Activated CD8-positive, alpha-beta memory T cell treated with anti-CD3 and anti-CD28 coated beads for 36 hours (primary cell): Measurements from ENCODE around the gene STBD1. TPM values are rescaled to one million over a fixed set of nuclear protein-coding genes. Genes with fewer than 3 reads are reported as not detected.

Experiments
- CTCF ChIA-PET: fragments of 350-600 bp; sonication (Branson Sonifier 250); formaldehyde crosslinking; loops from one replicate; lab custom pipeline; 2021; ENCODE audit warnings: antibody characterized with exemption; lab: Charles Lee
- POLR2A ChIA-PET: fragments of 350-600 bp; sonication (Branson Sonifier 250); formaldehyde crosslinking; loops from one replicate; lab custom pipeline; 2021; ENCODE audit warnings: antibody characterized with exemption; lab: Charles Lee
- total RNA-seq, 2 experiments: library from RNA; stranded (reverse); gene quantifications; one replicate each; pipeline ENCODE4 v1.2.3, GENCODE V29; 2021

Gene STBD1
- under 1 TPM; 0.21 to 0.40 TPM for total RNA-seq

GRCh38 chr4:76305971-76306881 is at the start of gene STBD1:
TSS of gene STBD1 (plus strand) at chr4:76306733. CDS start at chr4:76306770, 37 bp downstream.
- ChIA-PET CTCF (interaction anchor here (0.7 kb wide), 1 partner anchor 8 kb away, joined by 3 read pairs; no protein-coding TSS in a partner anchor), POLR2A (no interaction called here)

- CTCF ChIA-PET, result no interaction called here
- POLR2A ChIA-PET, result no interaction called here
Measured at GRCh38 chr4:76256968-76257367, 49.6 kb upstream of the STBD1 start.

GRCh38 chr4:76257824-76258223 is 48.7 kb upstream of the STBD1 start:
- ChIA-PET POLR2A (no interaction called here), CTCF (no interaction called here)

- CTCF ChIA-PET, result no interaction called here
- POLR2A ChIA-PET, result no interaction called here
Measured at GRCh38 chr4:76260571-76260970, 46.0 kb upstream of the STBD1 start.

- POLR2A ChIA-PET, result no interaction called here
- CTCF ChIA-PET, result no interaction called here
Measured at GRCh38 chr4:76265631-76266218, 40.8 kb upstream of the STBD1 start.

- CTCF ChIA-PET, result no interaction called here
- POLR2A ChIA-PET, result no interaction called here
Measured at GRCh38 chr4:76266627-76267026, 39.9 kb upstream of the STBD1 start.

- CTCF ChIA-PET, result interaction anchor here (1.0 kb wide), 1 partner anchor 88 kb away, joined by 3 read pairs; no protein-coding TSS in a partner anchor
Measured at GRCh38 chr4:76267811-76268210, 38.7 kb upstream of the STBD1 start.

GRCh38 chr4:76270244-76271175 is 36.0 kb upstream of the STBD1 start:
- CTCF ChIA-PET, result interaction anchor here (1.5 kb wide), 1 partner anchor 91 kb away, joined by 4 read pairs; no protein-coding TSS in a partner anchor

More at GRCh38 chr4:76267811-76268210, 38.7 kb upstream of the STBD1 start:
- POLR2A ChIA-PET, result no interaction called here

GRCh38 chr4:76271248-76271647 is 35.3 kb upstream of the STBD1 start:
- ChIA-PET CTCF (no interaction called here), POLR2A (no interaction called here)

More at GRCh38 chr4:76270244-76271175, 36.0 kb upstream of the STBD1 start:
- POLR2A ChIA-PET, result no interaction called here

- POLR2A ChIA-PET, result no interaction called here
- CTCF ChIA-PET, result no interaction called here
Measured at GRCh38 chr4:76272073-76272472, 34.5 kb upstream of the STBD1 start.

GRCh38 chr4:76272582-76272981 is 34.0 kb upstream of the STBD1 start:
- POLR2A ChIA-PET, result no interaction called here
- CTCF ChIA-PET, result no interaction called here

GRCh38 chr4:76272999-76273398 is 33.5 kb upstream of the STBD1 start:
- ChIA-PET POLR2A (no interaction called here), CTCF (no interaction called here)

- POLR2A ChIA-PET, result no interaction called here
- CTCF ChIA-PET, result interaction anchor here (0.6 kb wide), 1 partner anchor 622 kb away, joined by 3 read pairs; no protein-coding TSS in a partner anchor
Measured at GRCh38 chr4:76275486-76276124, 30.9 kb upstream of the STBD1 start.

GRCh38 chr4:76276813-76277212 is 29.7 kb upstream of the STBD1 start:
- ChIA-PET CTCF (interaction anchor here (1.3 kb wide), 1 partner anchor 26 kb away, joined by 3 read pairs; the partner anchor contains the start of gene FAM47E), POLR2A (no interaction called here)

- ChIA-PET CTCF (interaction anchor here (1.3 kb wide), 1 partner anchor 27 kb away, joined by 3 read pairs; the partner anchor contains the start of gene FAM47E), POLR2A (no interaction called here)
Measured at GRCh38 chr4:76277667-76278066, 28.9 kb upstream of the STBD1 start.

- POLR2A ChIA-PET, result no interaction called here
Measured at GRCh38 chr4:76278583-76278982, 27.9 kb upstream of the STBD1 start.

GRCh38 chr4:76279462-76279861 is 27.1 kb upstream of the STBD1 start:
- CTCF ChIA-PET, result no interaction called here
- POLR2A ChIA-PET, result no interaction called here

More at GRCh38 chr4:76278583-76278982, 27.9 kb upstream of the STBD1 start:
- CTCF ChIA-PET, result interaction anchor here (0.7 kb wide), 1 partner anchor 99 kb away, joined by 3 read pairs; no protein-coding TSS in a partner anchor
